NOMO-1 treated with dmso at 0.1 percent for 144 hours (cell line): ENCODE results near the gene TM7SF2.
A peak's percentile ranks its signal among the peaks of the same experiment; 100 is the strongest.

Experiments
- DNase-seq: peaks from one replicate; lab custom pipeline; 2025; ENCODE audit not compliant: unreplicated experiment; lab: John Stamatoyannopoulos, UW

Gene TM7SF2

GRCh38 chr11:65150509-65151299 is 39.0 kb downstream of the TM7SF2 start:
- DNase-seq, result peak; percentile 78

- DNase-seq, result no peak
Observed at GRCh38 chr11:65151331-65151899, 39.7 kb downstream of the TM7SF2 start.

- DNase-seq, result no peak
Observed at GRCh38 chr11:65152122-65152521, 40.5 kb downstream of the TM7SF2 start.

- DNase-seq, result no peak
Observed at GRCh38 chr11:65156256-65156655, 44.6 kb downstream of the TM7SF2 start.

- no peak for DNase-seq
Observed at GRCh38 chr11:65156926-65157325, 45.3 kb downstream of the TM7SF2 start.

GRCh38 chr11:65157336-65157735 is 45.7 kb downstream of the TM7SF2 start:
- DNase-seq, result no peak

- no peak for DNase-seq
Observed at GRCh38 chr11:65159012-65159411, 47.3 kb downstream of the TM7SF2 start.

- no peak for DNase-seq
Observed at GRCh38 chr11:65160643-65161042, 49.0 kb downstream of the TM7SF2 start.

- no peak for DNase-seq
Observed at GRCh38 chr11:65163684-65164083, 52.0 kb downstream of the TM7SF2 start.
